ACHN (cell line): ENCODE results near the gene DOCK1.
"Not testable (repeated sequence)": the region's sequence is repeated elsewhere in the genome, so short reads cannot be mapped to it uniquely, and the experiment has no call there.

ENCODE experiments used
- DNase-seq: peaks from one replicate; pipeline ENCODE4 v3.0.0-alpha.2; 2015
- in situ Hi-C: cut with HindIII; loops from 2 replicates; pipeline ENCODE4 v1.10.0; 2017; ENCODE audit warnings: low sequenced_read_pairs, low pct_ligation_motif_present, low pct_unique_long_range_greater_than_20kb

The DOCK1 gene

GRCh38 chr10:127296696-127297095, 391.5 kb downstream of the DOCK1 start:
- no peak for DNase-seq
- in situ Hi-C loops: no loop called here

- in situ Hi-C loops: no loop called here
- no peak for DNase-seq
Measured at GRCh38 chr10:127298381-127298780, 393.2 kb downstream of the DOCK1 start.

- DNase-seq, in situ Hi-C loops: not testable (repeated sequence)
Measured at GRCh38 chr10:127299192-127299591, 394.0 kb downstream of the DOCK1 start.

GRCh38 chr10:127299956-127300689, 394.9 kb downstream of the DOCK1 start:
- DNase-seq: no peak
- in situ Hi-C loops: no loop called here

- no peak for DNase-seq
Measured at GRCh38 chr10:127300868-127301321, 395.7 kb downstream of the DOCK1 start.

GRCh38 chr10:127302343-127302742, 397.1 kb downstream of the DOCK1 start:
- in situ Hi-C loops: no loop called here
- no peak for DNase-seq

More at GRCh38 chr10:127300868-127301321, 395.7 kb downstream of the DOCK1 start:
- in situ Hi-C loops: no loop called here

- in situ Hi-C loops: no loop called here
- no peak for DNase-seq
Measured at GRCh38 chr10:127303105-127303504, 397.9 kb downstream of the DOCK1 start.

GRCh38 chr10:127303746-127304145, 398.5 kb downstream of the DOCK1 start:
- in situ Hi-C loops: no loop called here
- no peak for DNase-seq

GRCh38 chr10:127306479-127306878, 401.3 kb downstream of the DOCK1 start:
- DNase-seq: no peak
- in situ Hi-C loops: no loop called here

GRCh38 chr10:127307338-127307737, 402.1 kb downstream of the DOCK1 start:
- in situ Hi-C loops: no loop called here

GRCh38 chr10:127308031-127308430, 402.8 kb downstream of the DOCK1 start:
- in situ Hi-C loops: no loop called here
- no peak for DNase-seq

More at GRCh38 chr10:127307338-127307737, 402.1 kb downstream of the DOCK1 start:
- DNase-seq: no peak

GRCh38 chr10:127309619-127310018, 404.4 kb downstream of the DOCK1 start:
- DNase-seq: not testable (repeated sequence)

GRCh38 chr10:127310430-127310829, 405.2 kb downstream of the DOCK1 start:
- DNase-seq: no peak
- in situ Hi-C loops: no loop called here

More at GRCh38 chr10:127309619-127310018, 404.4 kb downstream of the DOCK1 start:
- in situ Hi-C loops: not testable (repeated sequence)

GRCh38 chr10:127310923-127311322, 405.7 kb downstream of the DOCK1 start:
- DNase-seq: no peak
- in situ Hi-C loops: no loop called here

GRCh38 chr10:127313996-127314700, 408.9 kb downstream of the DOCK1 start:
- DNase-seq: no peak
- in situ Hi-C loops: no loop called here

- in situ Hi-C loops: no loop called here
- no peak for DNase-seq
Measured at GRCh38 chr10:127314797-127315196, 409.6 kb downstream of the DOCK1 start.

GRCh38 chr10:127315888-127316287, 410.7 kb downstream of the DOCK1 start:
- in situ Hi-C loops: no loop called here
- no peak for DNase-seq

- in situ Hi-C loops: no loop called here
- DNase-seq: no peak
Measured at GRCh38 chr10:127318396-127318795, 413.2 kb downstream of the DOCK1 start.

GRCh38 chr10:127319271-127319670, 414.0 kb downstream of the DOCK1 start:
- DNase-seq: no peak
- in situ Hi-C loops: no loop called here

GRCh38 chr10:127319691-127320090, 414.5 kb downstream of the DOCK1 start:
- in situ Hi-C loops: no loop called here
- no peak for DNase-seq
